Inferior parietal cortex (tissue), 1 donor: Measurements from ENCODE around the gene UGT1A10.

Source experiments
- DNase-seq: peaks from one replicate; pipeline ENCODE4 v3.0.0-alpha.2; 2016; ENCODE audit errors: extremely low spot score

The UGT1A10 gene

GRCh38 chr2:233822101-233822771 is 186.0 kb downstream of the UGT1A10 start:
- DNase-seq: no peak
